Jurkat, Clone E6-1 (cell line): ENCODE measurements around the gene FKBP6.
"Not testable (repeated sequence)": the region's sequence is repeated elsewhere in the genome, so short reads cannot be mapped to it uniquely, and the experiment has no call there.

Experiments used
- DNase-seq: peaks from one replicate; pipeline ENCODE4 v3.0.0-alpha.2; 2011; ENCODE audit warnings: low read depth, low spot score
- H3K4me3 ChIP-seq: 2 replicates; pipeline ENCODE4 v1.5.1; 2011; ENCODE audit warnings: mild to moderate bottlenecking, low read length, control low read depth, moderate library complexity

The FKBP6 gene

GRCh38 chr7:73351447-73352167, 23.6 kb downstream of the FKBP6 start:
- DNase-seq = no peak

GRCh38 chr7:73352784-73353183, 24.8 kb downstream of the FKBP6 start:
- DNase-seq = no peak

More at GRCh38 chr7:73351447-73352167, 23.6 kb downstream of the FKBP6 start:
- no peak overlapping the region for H3K4me3 ChIP-seq

GRCh38 chr7:73353243-73353642, 25.3 kb downstream of the FKBP6 start:
- DNase-seq = no peak
- no peak overlapping the region for H3K4me3 ChIP-seq

More at GRCh38 chr7:73352784-73353183, 24.8 kb downstream of the FKBP6 start:
- H3K4me3 ChIP-seq = no peak overlapping the region

GRCh38 chr7:73354196-73354595, 26.2 kb downstream of the FKBP6 start:
- H3K4me3 ChIP-seq = no peak overlapping the region
- DNase-seq = no peak

GRCh38 chr7:73354821-73355220, 26.9 kb downstream of the FKBP6 start:
- DNase-seq = no peak
- no peak overlapping the region for H3K4me3 ChIP-seq

- no peak for DNase-seq
- H3K4me3 ChIP-seq = no peak overlapping the region
Measured at GRCh38 chr7:73356159-73356558, 28.2 kb downstream of the FKBP6 start.

GRCh38 chr7:73358590-73359275, 30.8 kb downstream of the FKBP6 start:
- DNase-seq = no peak
- no peak overlapping the region for H3K4me3 ChIP-seq

- no peak for DNase-seq
- no peak overlapping the region for H3K4me3 ChIP-seq
Measured at GRCh38 chr7:73359306-73359705, 31.3 kb downstream of the FKBP6 start.

- H3K4me3 ChIP-seq = no peak overlapping the region
- DNase-seq = no peak
Measured at GRCh38 chr7:73359746-73360375, 31.9 kb downstream of the FKBP6 start.

GRCh38 chr7:73360590-73360989, 32.6 kb downstream of the FKBP6 start:
- DNase-seq, H3K4me3 ChIP-seq: not testable (repeated sequence)

- DNase-seq = no peak
- no peak overlapping the region for H3K4me3 ChIP-seq
Measured at GRCh38 chr7:73363225-73364005, 35.5 kb downstream of the FKBP6 start.

- DNase-seq = no peak
- no peak overlapping the region for H3K4me3 ChIP-seq
Measured at GRCh38 chr7:73364006-73364728, 36.2 kb downstream of the FKBP6 start.

GRCh38 chr7:73366127-73366526, 38.2 kb downstream of the FKBP6 start:
- DNase-seq = no peak
- no peak overlapping the region for H3K4me3 ChIP-seq

GRCh38 chr7:73366990-73367389, 39.0 kb downstream of the FKBP6 start:
- H3K4me3 ChIP-seq = no peak overlapping the region
- no peak for DNase-seq

- no peak for DNase-seq
- no peak overlapping the region for H3K4me3 ChIP-seq
Measured at GRCh38 chr7:73369009-73369408, 41.0 kb downstream of the FKBP6 start.

GRCh38 chr7:73369622-73370021, 41.7 kb downstream of the FKBP6 start:
- H3K4me3 ChIP-seq = no peak overlapping the region
- no peak for DNase-seq

- DNase-seq = no peak
- no peak overlapping the region for H3K4me3 ChIP-seq
Measured at GRCh38 chr7:73373741-73374140, 45.8 kb downstream of the FKBP6 start.

GRCh38 chr7:73376262-73376661, 48.3 kb downstream of the FKBP6 start:
- not testable (repeated sequence) for H3K4me3 ChIP-seq, DNase-seq
